ENCODE results near the gene PLCG1. TPM values are rescaled to one million over a fixed set of nuclear protein-coding genes. Genes with fewer than 3 reads are reported as not detected.

Gene PLCG1
- total and polyA plus RNA-seq, 4 donors, result 2.0 to 30.4 (median 16.1) TPM

GRCh38 chr20:41148942-41149341 is 11.6 kb downstream of the PLCG1 start:
- 89% methylated on average over 5 of the region's 5 CpGs for WGBS
- Histone ChIP-seq H3K4me1 (ENCODE audit: control insufficient read depth in 4 of 4, insufficient read depth in 4 of 4, low read length in 3 of 4) (peaks cover 0 to 3% (median 1%) of the 10 kb centered on the region in 4 donors), H3K4me3 (ENCODE audit: low read depth in 1 of 3, low read length in 3 of 3) (no peak overlapping the region), H3K36me3 (ENCODE audit: control insufficient read depth in 4 of 4, insufficient read depth in 3 of 4, low read depth in 1 of 4, low read length in 3 of 4) (no peaks in the 10 kb centered on the region), H3K27ac (ENCODE audit: low read depth in 1 of 2, low read length in 2 of 2) (no peak overlapping the region), H3K27me3 (ENCODE audit: control insufficient read depth in 4 of 4, insufficient read depth in 4 of 4, low read length in 3 of 4) (no peaks in the 10 kb centered on the region), H3K9ac (ENCODE audit: low read depth in 1 of 2, low read length in 2 of 2) (no peak overlapping the region), H3K9me3 (ENCODE audit: control insufficient read depth in 4 of 4, low read length in 3 of 4) (no peaks in the 10 kb centered on the region)
- DNase-seq (ENCODE audit: low spot score), result no peak
- no peak for TF ChIP-seq HNF4A (conservative IDR thresholded peaks at IDR 0.05)

GRCh38 chr20:41150664-41151063 is 13.3 kb downstream of the PLCG1 start:
- Histone ChIP-seq H3K4me1 (ENCODE audit: control insufficient read depth in 4 of 4, insufficient read depth in 4 of 4, low read length in 3 of 4) (peaks cover 0 to 6% (median 3%) of the 10 kb centered on the region in 4 donors), H3K4me3 (ENCODE audit: low read depth in 1 of 3, low read length in 3 of 3) (no peak overlapping the region), H3K36me3 (ENCODE audit: control insufficient read depth in 4 of 4, insufficient read depth in 3 of 4, low read depth in 1 of 4, low read length in 3 of 4) (no peaks in the 10 kb centered on the region), H3K9ac (ENCODE audit: low read depth in 1 of 2, low read length in 2 of 2) (no peak overlapping the region), H3K27me3 (ENCODE audit: control insufficient read depth in 4 of 4, insufficient read depth in 4 of 4, low read length in 3 of 4) (no peaks in the 10 kb centered on the region), H3K27ac (ENCODE audit: low read depth in 1 of 2, low read length in 2 of 2) (no peak overlapping the region), H3K9me3 (ENCODE audit: control insufficient read depth in 4 of 4, low read length in 3 of 4) (no peaks in the 10 kb centered on the region)
- WGBS, result 68% methylated on average over 3 of the region's 3 CpGs
- TF ChIP-seq HNF4A (conservative IDR thresholded peaks at IDR 0.05), result no peak
- TF ChIP-seq ATF3 (IDR thresholded peaks at IDR 0.05), result no peak
- peak; percentile 28 for TF ChIP-seq NR2F2 (IDR thresholded peaks at IDR 0.05)
- no peak for TF ChIP-seq SP1 (IDR thresholded peaks at IDR 0.05)
- DNase-seq (ENCODE audit: low spot score), result no peak

- Histone ChIP-seq H3K36me3 (ENCODE audit: control insufficient read depth in 4 of 4, insufficient read depth in 3 of 4, low read depth in 1 of 4, low read length in 3 of 4) (no peaks in the 10 kb centered on the region), H3K9me3 (ENCODE audit: control insufficient read depth in 4 of 4, low read length in 3 of 4) (no peaks in the 10 kb centered on the region), H3K4me1 (ENCODE audit: control insufficient read depth in 4 of 4, insufficient read depth in 4 of 4, low read length in 3 of 4) (peaks cover 0 to 4% (median 2%) of the 10 kb centered on the region in 4 donors), H3K9ac (ENCODE audit: low read depth in 1 of 2, low read length in 2 of 2) (no peak overlapping the region), H3K4me3 (ENCODE audit: low read depth in 1 of 3, low read length in 3 of 3) (no peak overlapping the region), H3K27ac (ENCODE audit: low read depth in 1 of 2, low read length in 2 of 2) (no peak overlapping the region), H3K27me3 (ENCODE audit: control insufficient read depth in 4 of 4, insufficient read depth in 4 of 4, low read length in 3 of 4) (no peaks in the 10 kb centered on the region)
- no peak for DNase-seq (ENCODE audit: low spot score)
- TF ChIP-seq RAD21 (IDR thresholded peaks at IDR 0.05), result no peak
- TF ChIP-seq SP1 (IDR thresholded peaks at IDR 0.05), result no peak
- no peak for TF ChIP-seq HNF4G (IDR thresholded peaks at IDR 0.05)
- no peak for TF ChIP-seq ZBTB33 (IDR thresholded peaks at IDR 0.05)
- no peak for TF ChIP-seq ATF3 (IDR thresholded peaks at IDR 0.05)
- TF ChIP-seq YY1 (IDR thresholded peaks at IDR 0.05), result no peak
- no peak for TF ChIP-seq MAX (IDR thresholded peaks at IDR 0.05)
- no peak for TF ChIP-seq RXRA (IDR thresholded peaks at IDR 0.05)
- TF ChIP-seq EGR1 (IDR thresholded peaks at IDR 0.05; ENCODE audit: low read depth in 2 of 2), result no peak
- no peak for TF ChIP-seq TAF1 (conservative IDR thresholded peaks at IDR 0.05)
- TF ChIP-seq CTCF (IDR thresholded peaks at IDR 0.05; ENCODE audit: low read depth, low read length, missing input control), result no peak
- no peak for TF ChIP-seq FOXA2 (IDR thresholded peaks at IDR 0.05)
- no peak for TF ChIP-seq JUND (IDR thresholded peaks at IDR 0.05)
- no peak for TF ChIP-seq HNF4A (conservative IDR thresholded peaks at IDR 0.05)
- TF ChIP-seq GABPA (IDR thresholded peaks at IDR 0.05 in 1 of 2, conservative IDR thresholded peaks at IDR 0.05 in 1 of 2), result no peak
- WGBS, result 97% methylated on average over 5 of the region's 5 CpGs
These were observed 14.0 kb downstream of the PLCG1 start for GRCh38 chr20:41151134-41151869.

Data from liver (tissue), 9 donors.